Naive thymus-derived CD4-positive, alpha-beta T cell (primary cell): ENCODE measurements around the gene TSPAN8. TPM values are rescaled to one million over a fixed set of nuclear protein-coding genes. Genes with fewer than 3 reads are reported as not detected.
"Not testable (repeated sequence)": the region's sequence is repeated elsewhere in the genome, so short reads cannot be mapped to it uniquely, and the experiment has no call there.

Source experiments
- ATAC-seq: fragments of 150-1000 bp; cut with Tn5 transposase; 2 replicates; pipeline ENCODE4 v1.10.0; 2021; ENCODE audit warnings: mild to moderate bottlenecking, moderate library complexity
- CTCF ChIA-PET: fragments of 350-600 bp; sonication (Branson Sonifier 250); formaldehyde crosslinking; loops from one replicate; lab custom pipeline; 2021; ENCODE audit warnings: antibody characterized with exemption; lab: Charles Lee
- POLR2A ChIA-PET: fragments of 350-600 bp; sonication (Branson Sonifier 250); formaldehyde crosslinking; loops from one replicate; lab custom pipeline; 2021; ENCODE audit warnings: antibody characterized with exemption, inconsistent platforms; lab: Charles Lee
- DNase-seq, 9 donors: peaks; one replicate each; pipeline versions ENCODE4 v3.0.0 to v3.0.0-alpha.2; 2020 to 2022; ENCODE audit warnings: mixed read lengths in 1 of 9
- H3K27ac ChIP-seq: one replicate; pipeline ENCODE4 v1.7.0; 2013; ENCODE audit warnings: mild to moderate bottlenecking, low read depth, low read length, moderate library complexity
- H3K27me3 ChIP-seq, 2 donors: one replicate each; pipeline ENCODE4 v1.7.0; 2013; ENCODE audit warnings: low read length in 2 of 2, mild to moderate bottlenecking in 2 of 2, moderate library complexity in 2 of 2; ENCODE audit not compliant: control insufficient read depth in 2 of 2, insufficient read depth in 2 of 2
- H3K36me3 ChIP-seq, 3 experiments: 1 replicate in 2 of 3; 2 replicates in 1 of 3; pipeline ENCODE4 v1.7.0; 2013; ENCODE audit warnings: low read length in 3 of 3, mild to moderate bottlenecking in 3 of 3, moderate library complexity in 1 of 3; ENCODE audit not compliant: insufficient read depth in 3 of 3, control insufficient read depth in 2 of 3
- H3K4me1 ChIP-seq, 2 donors: one replicate each; pipeline ENCODE4 v1.7.0; 2013; ENCODE audit warnings: low read length in 2 of 2, mild to moderate bottlenecking in 2 of 2, moderate library complexity in 1 of 2; ENCODE audit not compliant: control insufficient read depth in 2 of 2, insufficient read depth in 2 of 2
- H3K4me3 ChIP-seq: 2 replicates; pipeline ENCODE4 v1.7.0; 2013; ENCODE audit warnings: mild to moderate bottlenecking, low read length
- H3K9me3 ChIP-seq, 3 experiments: 1 replicate in 2 of 3; 2 replicates in 1 of 3; pipeline ENCODE4 v1.7.0; 2013; ENCODE audit warnings: low read length in 3 of 3; ENCODE audit not compliant: control insufficient read depth in 2 of 3
- H3K27ac Mint-ChIP-seq, 9 donors: one replicate each; pipeline ENCODE4 v1.8.0; 2020 to 2022; ENCODE audit warnings: mixed read lengths in 9 of 9, mild to moderate bottlenecking in 8 of 9, moderate library complexity in 5 of 9, inconsistent platforms in 2 of 9
- H3K27me3 Mint-ChIP-seq, 5 donors: one replicate each; pipeline ENCODE4 v1.8.0; 2021 to 2022; ENCODE audit warnings: mixed read lengths in 5 of 5, mild to moderate bottlenecking in 1 of 5
- H3K36me3 Mint-ChIP-seq, 5 donors: one replicate each; pipeline ENCODE4 v1.8.0; 2020 to 2022; ENCODE audit warnings: mixed read lengths in 5 of 5, mild to moderate bottlenecking in 3 of 5, inconsistent platforms in 1 of 5
- H3K4me1 Mint-ChIP-seq, 7 donors: one replicate each; pipeline ENCODE4 v1.8.0; 2020 to 2022; ENCODE audit warnings: mixed read lengths in 7 of 7, mild to moderate bottlenecking in 3 of 7, inconsistent platforms in 1 of 7
- H3K4me3 Mint-ChIP-seq, 10 donors: one replicate each; pipeline ENCODE4 v1.8.0; 2020 to 2022; ENCODE audit warnings: mild to moderate bottlenecking in 10 of 10, mixed read lengths in 10 of 10, moderate library complexity in 6 of 10, inconsistent platforms in 2 of 10
- H3K9me3 Mint-ChIP-seq, 11 donors: one replicate each; pipeline ENCODE4 v1.8.0; 2020 to 2022; ENCODE audit warnings: mixed read lengths in 11 of 11, mild to moderate bottlenecking in 4 of 11, inconsistent platforms in 1 of 11, moderate library complexity in 1 of 11
- intact Hi-C, 2 donors: fragments of 100-400 bp; cut with micrococcal nuclease; formaldehyde crosslinking; loops; one replicate each; pipeline ENCODE4 v1.15.1; 2023
- polyA plus RNA-seq, 2 donors: library from polyadenylated mRNA; unstranded; fragments of 300-500 nt; fragmentation: Illumina TruSeq; gene quantifications; one replicate each; pipeline ENCODE4 v1.2.3, GENCODE V29; 2021
- total RNA-seq, 6 experiments: library from RNA in 5 of 6; stranded (reverse) in 5 of 6; gene quantifications; 1 replicate in 5 of 6; 2 replicates in 1 of 6; pipeline ENCODE4 v1.2.3 and lab custom pipeline; 2021 to 2026

TSPAN8 gene
- total and polyA plus RNA-seq, 7 experiments from 2014 or later: not detected

DNA sequence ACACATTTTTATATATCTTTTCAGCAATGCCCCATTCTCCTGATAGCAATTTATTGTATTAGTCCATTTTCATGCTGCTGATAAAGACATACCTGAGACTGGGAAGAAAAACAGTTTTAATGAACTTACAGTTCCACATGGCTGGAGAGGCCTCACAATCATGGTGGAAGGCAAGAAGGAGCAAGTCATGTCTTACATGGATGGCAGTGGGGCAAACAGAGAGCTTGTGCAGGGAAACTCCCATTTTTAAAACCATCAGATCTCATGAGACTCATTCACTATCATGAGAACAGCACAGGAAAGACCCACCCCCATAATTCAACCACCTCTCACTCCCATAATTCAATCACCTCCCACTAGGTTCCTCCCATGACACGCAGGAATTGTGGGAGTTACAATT lies 44.7 kb downstream of the TSPAN8 start:
- H3K27me3 Mint-ChIP-seq, H3K27ac Mint-ChIP-seq, H3K4me3 ChIP-seq, H3K27me3 ChIP-seq, ATAC-seq, H3K4me3 Mint-ChIP-seq, H3K27ac ChIP-seq, CTCF ChIA-PET, H3K4me1 Mint-ChIP-seq, intact Hi-C loops, DNase-seq, H3K36me3 Mint-ChIP-seq, H3K36me3 ChIP-seq, H3K9me3 ChIP-seq, H3K4me1 ChIP-seq, POLR2A ChIA-PET: not testable (repeated sequence)
- peaks cover 0 to 22% (median 9%) of the 10 kb centered on the region in 11 donors for H3K9me3 Mint-ChIP-seq

DNA sequence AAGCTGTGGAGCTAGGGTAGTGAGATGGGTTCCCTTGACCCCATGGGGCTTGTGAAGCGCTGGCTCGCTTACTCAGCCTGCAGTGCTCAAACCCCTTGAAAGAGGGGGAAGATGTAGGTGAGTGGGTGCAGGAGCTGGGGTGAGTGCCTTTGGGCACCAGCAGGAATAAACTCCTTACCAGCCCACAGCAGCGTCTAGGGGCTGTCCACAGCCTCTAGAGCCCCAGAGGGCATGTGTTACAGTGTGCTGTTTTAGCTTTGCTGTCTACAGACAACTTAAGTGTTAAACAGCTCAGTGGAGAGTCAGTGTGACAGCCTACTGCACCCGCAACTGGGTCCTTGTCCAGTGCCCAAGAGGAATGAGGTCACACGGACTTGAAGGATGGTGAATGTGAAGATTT lies 48.0 kb downstream of the TSPAN8 start:
- no peaks in the 10 kb centered on the region for H3K9me3 ChIP-seq
- ATAC-seq: no peak
- no peak overlapping the region for H3K27ac ChIP-seq
- Mint-ChIP-seq H3K36me3 (no peaks in the 10 kb centered on the region), H3K4me1 (no peaks in the 10 kb centered on the region), H3K27me3 (no peaks in the 10 kb centered on the region), H3K9me3 (peaks cover 0 to 30% (median 10%) of the 10 kb centered on the region in 11 donors), H3K27ac (no peak overlapping the region), H3K4me3 (no peak overlapping the region)
- POLR2A ChIA-PET: no interaction called here
- CTCF ChIA-PET: no interaction called here
- H3K4me1 ChIP-seq: no peaks in the 10 kb centered on the region
- H3K4me3 ChIP-seq: no peak overlapping the region
- no peaks in the 10 kb centered on the region for H3K36me3 ChIP-seq
- DNase-seq: no peak
- intact Hi-C loops: no loop called here
- no peaks in the 10 kb centered on the region for H3K27me3 ChIP-seq

DNA sequence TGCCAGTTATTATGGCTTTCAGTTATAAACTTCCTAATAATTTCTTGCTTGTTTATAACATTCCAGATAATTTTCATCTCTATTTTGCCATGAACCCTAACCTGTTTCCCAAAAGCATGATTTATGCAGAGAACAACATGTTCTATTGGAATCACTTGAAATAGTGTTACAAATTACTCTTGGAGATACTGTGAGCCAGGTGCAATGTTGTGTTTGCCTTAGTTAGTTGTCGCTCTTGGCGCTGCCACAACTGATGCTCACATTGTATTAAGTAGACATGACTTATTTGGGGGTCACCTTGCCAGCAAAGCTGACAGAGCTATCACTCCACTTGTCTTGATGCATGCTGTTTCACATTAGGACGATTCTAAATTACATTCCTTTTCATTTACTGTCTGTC lies 49.4 kb downstream of the TSPAN8 start:
- no peaks in the 10 kb centered on the region for H3K27me3 ChIP-seq
- ChIA-PET POLR2A (no interaction called here), CTCF (no interaction called here)
- Mint-ChIP-seq H3K4me1 (no peaks in the 10 kb centered on the region), H3K4me3 (no peak overlapping the region), H3K9me3 (peaks cover 0 to 27% (median 8%) of the 10 kb centered on the region in 11 donors), H3K27me3 (no peaks in the 10 kb centered on the region), H3K36me3 (no peaks in the 10 kb centered on the region), H3K27ac (no peak overlapping the region)
- intact Hi-C loops: no loop called here
- no peaks in the 10 kb centered on the region for H3K9me3 ChIP-seq
- H3K36me3 ChIP-seq: no peaks in the 10 kb centered on the region
- ATAC-seq: no peak
- DNase-seq: no peak
- H3K4me1 ChIP-seq: no peaks in the 10 kb centered on the region
- H3K27ac ChIP-seq: no peak overlapping the region
- H3K4me3 ChIP-seq: no peak overlapping the region

DNA sequence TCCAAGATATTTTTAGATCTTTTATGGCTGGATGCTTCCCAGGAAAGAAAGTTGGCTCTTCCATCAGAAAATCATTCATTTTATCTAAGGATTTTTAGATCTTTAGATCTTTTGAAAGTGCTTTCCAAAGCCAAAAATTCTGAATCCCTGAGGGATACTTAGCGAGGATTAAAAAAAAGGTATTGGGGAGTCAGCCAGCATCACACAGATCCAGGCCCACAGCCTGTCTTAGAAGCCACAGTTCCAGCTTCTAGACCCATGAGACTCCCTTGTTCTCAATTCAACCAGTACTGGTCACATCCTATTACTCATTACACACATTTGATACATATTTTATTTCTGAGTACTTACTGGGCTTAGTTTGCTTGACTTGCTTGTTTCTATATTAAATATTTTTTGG lies 49.9 kb downstream of the TSPAN8 start:
- CTCF ChIA-PET: no interaction called here
- intact Hi-C loops: no loop called here
- no peaks in the 10 kb centered on the region for H3K36me3 ChIP-seq
- H3K27ac Mint-ChIP-seq: no peak overlapping the region
- DNase-seq: no peak
- peaks cover 0 to 23% (median 8%) of the 10 kb centered on the region in 11 donors for H3K9me3 Mint-ChIP-seq
- H3K4me3 ChIP-seq: no peak overlapping the region
- H3K27me3 Mint-ChIP-seq: no peaks in the 10 kb centered on the region
- POLR2A ChIA-PET: no interaction called here
- H3K4me1 Mint-ChIP-seq: no peaks in the 10 kb centered on the region
- H3K9me3 ChIP-seq: no peaks in the 10 kb centered on the region
- no peak for ATAC-seq
- H3K36me3 Mint-ChIP-seq: no peaks in the 10 kb centered on the region
- H3K4me3 Mint-ChIP-seq: no peak overlapping the region
- no peak overlapping the region for H3K27ac ChIP-seq
- H3K27me3 ChIP-seq: no peaks in the 10 kb centered on the region
- no peaks in the 10 kb centered on the region for H3K4me1 ChIP-seq

DNA sequence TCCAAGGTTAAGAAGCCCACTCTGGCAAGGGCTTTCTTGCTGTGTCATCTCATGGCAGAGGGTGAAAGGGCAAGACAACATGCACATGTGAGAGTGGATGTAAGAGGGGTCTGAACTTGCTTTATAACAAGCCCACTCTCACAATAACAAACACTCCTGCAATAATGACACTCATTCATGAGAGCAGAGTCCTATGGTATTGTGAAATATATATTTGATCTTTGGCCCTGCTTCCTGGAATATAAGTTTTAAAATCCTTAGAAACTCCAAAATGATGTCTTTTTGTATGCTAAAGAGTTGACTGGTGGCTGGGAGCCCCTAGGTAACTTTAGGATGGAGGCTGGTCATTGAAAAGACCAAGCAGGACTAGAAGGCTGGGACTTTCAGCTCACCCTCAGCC lies 51.8 kb downstream of the TSPAN8 start:
- Mint-ChIP-seq H3K4me1 (no peaks in the 10 kb centered on the region), H3K27me3 (no peaks in the 10 kb centered on the region), H3K27ac (no peak overlapping the region), H3K4me3 (no peak overlapping the region), H3K36me3 (no peaks in the 10 kb centered on the region), H3K9me3 (peaks cover 0 to 15% (median 4%) of the 10 kb centered on the region in 11 donors)
- Histone ChIP-seq H3K27ac (no peak overlapping the region), H3K36me3 (no peaks in the 10 kb centered on the region), H3K27me3 (no peaks in the 10 kb centered on the region), H3K9me3 (no peaks in the 10 kb centered on the region), H3K4me3 (no peak overlapping the region), H3K4me1 (no peaks in the 10 kb centered on the region)
- ChIA-PET POLR2A (no interaction called here), CTCF (no interaction called here)
- intact Hi-C loops: no loop called here
- DNase-seq: no peak
- ATAC-seq: no peak

DNA sequence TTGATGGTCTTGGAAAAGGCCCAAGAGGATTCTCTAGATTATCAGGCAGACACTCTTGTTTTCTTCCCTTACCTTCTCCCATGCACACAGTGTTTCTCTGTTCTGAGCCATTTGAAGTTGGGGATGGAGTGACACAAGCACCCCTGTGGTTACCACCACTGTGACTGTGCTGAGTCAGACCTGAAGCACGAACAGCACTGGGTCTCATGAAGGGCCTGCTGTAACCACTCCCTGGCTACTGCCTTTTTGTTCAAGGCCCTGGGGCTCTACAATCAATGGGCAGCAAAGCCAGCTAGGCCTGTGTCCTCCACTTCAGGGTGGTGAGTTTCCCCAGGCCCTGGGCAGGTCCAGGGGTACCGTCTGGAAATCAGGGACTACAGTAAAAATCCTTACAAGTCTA lies 65.5 kb downstream of the TSPAN8 start:
- Histone ChIP-seq H3K27ac (no peak overlapping the region), H3K27me3 (no peaks in the 10 kb centered on the region), H3K36me3 (peaks cover 0 to 3% (median 0%) of the 10 kb centered on the region in 3 experiments), H3K4me1 (no peaks in the 10 kb centered on the region), H3K9me3 (no peaks in the 10 kb centered on the region), H3K4me3 (no peak overlapping the region)
- H3K9me3 Mint-ChIP-seq: peaks cover 0 to 27% (median 7%) of the 10 kb centered on the region in 11 donors
- ChIA-PET CTCF (no interaction called here), POLR2A (no interaction called here)
- H3K4me3 Mint-ChIP-seq: no peak overlapping the region
- H3K27ac Mint-ChIP-seq: no peak overlapping the region
- ATAC-seq (no peak), DNase-seq (no peak)
- H3K4me1 Mint-ChIP-seq: no peaks in the 10 kb centered on the region
- intact Hi-C loops: no loop called here
- no peaks in the 10 kb centered on the region for H3K36me3 Mint-ChIP-seq
- H3K27me3 Mint-ChIP-seq: no peaks in the 10 kb centered on the region

DNA sequence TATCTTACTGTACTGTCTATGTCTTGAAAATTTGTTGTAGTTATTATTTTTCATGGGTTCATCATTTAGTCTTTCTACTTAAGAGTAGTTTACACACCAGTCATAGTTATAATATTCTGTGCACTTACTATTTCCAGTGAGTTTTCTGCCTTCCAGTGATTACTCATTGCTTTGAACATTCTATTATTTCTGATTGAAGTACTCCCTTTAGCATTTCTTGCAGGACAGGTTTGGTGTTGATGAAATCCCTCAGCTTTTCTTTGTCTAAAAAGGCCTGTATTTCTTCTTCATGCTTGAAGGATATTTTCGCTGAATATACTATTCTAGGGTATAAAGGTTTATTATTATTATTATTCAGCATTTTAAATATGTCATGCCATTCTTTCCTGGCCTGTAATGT lies 66.8 kb downstream of the TSPAN8 start:
- ATAC-seq: no peak
- H3K36me3 Mint-ChIP-seq: no peaks in the 10 kb centered on the region
- H3K36me3 ChIP-seq: peaks cover 0 to 3% (median 0%) of the 10 kb centered on the region in 3 experiments
- H3K4me1 ChIP-seq: no peaks in the 10 kb centered on the region
- DNase-seq: no peak
- no peak overlapping the region for H3K27ac Mint-ChIP-seq
- no peaks in the 10 kb centered on the region for H3K27me3 Mint-ChIP-seq
- CTCF ChIA-PET: no interaction called here
- no peak overlapping the region for H3K4me3 Mint-ChIP-seq
- H3K9me3 Mint-ChIP-seq: peaks cover 1 to 27% (median 7%) of the 10 kb centered on the region in 11 donors
- H3K27me3 ChIP-seq: no peaks in the 10 kb centered on the region
- intact Hi-C loops: no loop called here
- no peak overlapping the region for H3K27ac ChIP-seq
- POLR2A ChIA-PET: no interaction called here
- no peaks in the 10 kb centered on the region for H3K9me3 ChIP-seq
- no peak overlapping the region for H3K4me3 ChIP-seq
- H3K4me1 Mint-ChIP-seq: no peaks in the 10 kb centered on the region
